ENCODE measurements around the gene ZSCAN32.

Gene ZSCAN32

GRCh38 chr16:3400779-3401688, at the start of gene ZSCAN32, which contains the start of gene ZNF174:
Gene ZSCAN32, minus strand, starts transcription at chr16:3401004. Its CDS starts 3,447 bp downstream, at chr16:3397557.
Gene ZNF174, plus strand, starts transcription at chr16:3401215. Its CDS starts 790 bp downstream, at chr16:3402005.
- peak within 1 kb of the TSS; percentile 81 for H3K27ac ChIP-seq
- no peak for TF ChIP-seq CTCF (IDR thresholded peaks at IDR 0.05)
- no peak for TF ChIP-seq ZFX (IDR thresholded peaks at IDR 0.05; ENCODE audit: borderline replicate concordance)

GRCh38 chr16:3444032-3444388, 43.2 kb upstream of the ZSCAN32 start:
- TF ChIP-seq CTCF (IDR thresholded peaks at IDR 0.05) (no peak), ZFX (IDR thresholded peaks at IDR 0.05; ENCODE audit: borderline replicate concordance) (no peak)
- peak overlapping the region; percentile 63 for H3K27ac ChIP-seq

- peak within 1 kb of the TSS; percentile 63 for H3K27ac ChIP-seq
- TF ChIP-seq ZFX (IDR thresholded peaks at IDR 0.05; ENCODE audit: borderline replicate concordance) (no peak), CTCF (IDR thresholded peaks at IDR 0.05) (no peak)
Observed at GRCh38 chr16:3443108-3444031, 42.6 kb upstream of the ZSCAN32 start, which contains the start of the genes NAA60 and ZNF597. Gene NAA60, plus strand, starts transcription at chr16:3443680. Its CDS starts 32,548 bp downstream, at chr16:3476228. Gene ZNF597, minus strand, starts transcription at chr16:3443504. Its CDS starts 351 bp downstream, at chr16:3443153.

GRCh38 chr16:3439637-3440036, 38.8 kb upstream of the ZSCAN32 start:
- TF ChIP-seq CTCF (IDR thresholded peaks at IDR 0.05): no peak
- TF ChIP-seq ZFX (IDR thresholded peaks at IDR 0.05; ENCODE audit: borderline replicate concordance): no peak

GRCh38 chr16:3434373-3434772, 33.6 kb upstream of the ZSCAN32 start:
- no peak overlapping the region for H3K27ac ChIP-seq
- TF ChIP-seq CTCF (IDR thresholded peaks at IDR 0.05) (no peak), ZFX (IDR thresholded peaks at IDR 0.05; ENCODE audit: borderline replicate concordance) (no peak)

More at GRCh38 chr16:3439637-3440036, 38.8 kb upstream of the ZSCAN32 start:
- no peak overlapping the region for H3K27ac ChIP-seq

GRCh38 chr16:3431779-3432219, 31.0 kb upstream of the ZSCAN32 start:
- no peak overlapping the region for H3K27ac ChIP-seq

More at GRCh38 chr16:3431779-3432219, 31.0 kb upstream of the ZSCAN32 start:
- TF ChIP-seq ZFX (IDR thresholded peaks at IDR 0.05; ENCODE audit: borderline replicate concordance) (no peak), CTCF (IDR thresholded peaks at IDR 0.05) (no peak)
